Liver (tissue), 3 donors: ENCODE measurements around the gene LAMP5.

ENCODE experiments used
- NR2F2 ChIP-seq: IDR thresholded peaks from 2 replicates; pipeline ENCODE4 v1.6.1; 2016; ENCODE audit warnings: antibody characterized with exemption
- TF ChIP-seq, protein P1 (sequence below): fragments of 150-350 bp; IDR thresholded peaks from 2 replicates; pipeline ENCODE4 v1.5.1; 2017; ENCODE audit warnings: improper control_type of control experiment, low read depth, low read length; ENCODE audit not compliant: missing input control
- TF ChIP-seq, protein P2 (sequence below): IDR thresholded peaks from 2 replicates; pipeline ENCODE4 v1.6.1; 2016; ENCODE audit warnings: antibody characterized with exemption
- TF ChIP-seq, protein P3 (sequence below): IDR thresholded peaks from 2 replicates; pipeline ENCODE4 v1.6.1; 2016; ENCODE audit warnings: antibody characterized with exemption
- donor health status: healthy.
- donor health status: healthy.

DNA sequence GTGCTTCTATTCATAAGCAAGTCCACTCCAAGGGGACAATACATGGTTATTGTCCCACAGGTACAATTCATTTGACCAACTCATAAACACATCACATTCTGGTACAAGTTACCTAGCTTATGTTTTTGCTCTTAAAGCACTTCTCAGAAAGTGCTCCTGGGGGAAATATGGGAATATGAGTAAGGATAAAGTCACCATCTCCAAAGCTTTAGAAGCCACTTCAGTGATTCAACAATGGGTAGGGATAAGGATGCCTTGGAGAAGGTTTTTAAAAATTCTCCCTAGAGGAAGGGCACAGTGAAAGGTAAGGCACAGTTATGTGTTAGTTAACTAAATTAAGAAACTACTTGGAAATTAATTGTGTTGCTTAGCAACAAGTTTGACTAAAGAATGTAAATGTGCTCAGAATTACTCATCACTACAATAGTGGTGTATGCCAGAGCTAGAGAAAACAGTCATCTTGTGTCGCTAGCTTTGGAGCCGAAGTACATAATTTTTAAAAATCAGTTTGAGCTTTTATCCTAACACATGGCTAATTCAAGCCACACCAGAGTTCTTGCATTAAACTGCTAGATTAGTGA, 39.5 kb upstream of the LAMP5 start:
- TF ChIP-seq, protein P1, sequence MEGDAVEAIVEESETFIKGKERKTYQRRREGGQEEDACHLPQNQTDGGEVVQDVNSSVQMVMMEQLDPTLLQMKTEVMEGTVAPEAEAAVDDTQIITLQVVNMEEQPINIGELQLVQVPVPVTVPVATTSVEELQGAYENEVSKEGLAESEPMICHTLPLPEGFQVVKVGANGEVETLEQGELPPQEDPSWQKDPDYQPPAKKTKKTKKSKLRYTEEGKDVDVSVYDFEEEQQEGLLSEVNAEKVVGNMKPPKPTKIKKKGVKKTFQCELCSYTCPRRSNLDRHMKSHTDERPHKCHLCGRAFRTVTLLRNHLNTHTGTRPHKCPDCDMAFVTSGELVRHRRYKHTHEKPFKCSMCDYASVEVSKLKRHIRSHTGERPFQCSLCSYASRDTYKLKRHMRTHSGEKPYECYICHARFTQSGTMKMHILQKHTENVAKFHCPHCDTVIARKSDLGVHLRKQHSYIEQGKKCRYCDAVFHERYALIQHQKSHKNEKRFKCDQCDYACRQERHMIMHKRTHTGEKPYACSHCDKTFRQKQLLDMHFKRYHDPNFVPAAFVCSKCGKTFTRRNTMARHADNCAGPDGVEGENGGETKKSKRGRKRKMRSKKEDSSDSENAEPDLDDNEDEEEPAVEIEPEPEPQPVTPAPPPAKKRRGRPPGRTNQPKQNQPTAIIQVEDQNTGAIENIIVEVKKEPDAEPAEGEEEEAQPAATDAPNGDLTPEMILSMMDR: no peak
- no peak for TF ChIP-seq NR2F2
- TF ChIP-seq, protein P2, sequence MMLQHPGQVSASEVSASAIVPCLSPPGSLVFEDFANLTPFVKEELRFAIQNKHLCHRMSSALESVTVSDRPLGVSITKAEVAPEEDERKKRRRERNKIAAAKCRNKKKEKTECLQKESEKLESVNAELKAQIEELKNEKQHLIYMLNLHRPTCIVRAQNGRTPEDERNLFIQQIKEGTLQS: no peak
- TF ChIP-seq, protein P3, sequence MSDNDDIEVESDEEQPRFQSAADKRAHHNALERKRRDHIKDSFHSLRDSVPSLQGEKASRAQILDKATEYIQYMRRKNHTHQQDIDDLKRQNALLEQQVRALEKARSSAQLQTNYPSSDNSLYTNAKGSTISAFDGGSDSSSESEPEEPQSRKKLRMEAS: no peak
